Hematopoietic multipotent progenitor cell treated with erythropoietin and hydrocortisone succinate and interleukin-3 and kit ligand, for 15 days (in vitro differentiated cells): Measurements from ENCODE around the gene USP28.
"Not testable (repeated sequence)": the region's sequence is repeated elsewhere in the genome, so short reads cannot be mapped to it uniquely, and the experiment has no call there.

ENCODE experiments used
- DNase-seq: peaks from one replicate; pipeline ENCODE4 v3.0.0-alpha.2; 2015; ENCODE audit warnings: low spot score

USP28 gene

GRCh38 chr11:113835306-113835705 lies 40.1 kb downstream of the USP28 start:
- DNase-seq = no peak

GRCh38 chr11:113833151-113833550 lies 42.2 kb downstream of the USP28 start:
- no peak for DNase-seq

GRCh38 chr11:113831314-113831713 lies 44.1 kb downstream of the USP28 start:
- no peak for DNase-seq

- DNase-seq = no peak
Observed at GRCh38 chr11:113829751-113830150, 45.6 kb downstream of the USP28 start.

GRCh38 chr11:113828191-113828590 lies 47.2 kb downstream of the USP28 start:
- no peak for DNase-seq

GRCh38 chr11:113827477-113827876 lies 47.9 kb downstream of the USP28 start:
- DNase-seq = no peak

- DNase-seq = no peak
Observed at GRCh38 chr11:113818426-113818825, 56.9 kb downstream of the USP28 start.

- DNase-seq = no peak
Observed at GRCh38 chr11:113817626-113818025, 57.7 kb downstream of the USP28 start.

- no peak for DNase-seq
Observed at GRCh38 chr11:113817162-113817561, 58.2 kb downstream of the USP28 start.

- no peak for DNase-seq
Observed at GRCh38 chr11:113814181-113814580, 61.2 kb downstream of the USP28 start.

- DNase-seq = no peak
Observed at GRCh38 chr11:113808931-113809330, 66.4 kb downstream of the USP28 start.

GRCh38 chr11:113806406-113806805 lies 69.0 kb downstream of the USP28 start:
- DNase-seq = peak; percentile 17

- no peak for DNase-seq
Observed at GRCh38 chr11:113805640-113806039, 69.7 kb downstream of the USP28 start.

- DNase-seq = no peak
Observed at GRCh38 chr11:113802621-113803020, 72.8 kb downstream of the USP28 start.

GRCh38 chr11:113796663-113797259 lies 78.6 kb downstream of the USP28 start:
- DNase-seq = peak; percentile 55

GRCh38 chr11:113789675-113790320 lies 85.6 kb downstream of the USP28 start:
- no peak for DNase-seq

GRCh38 chr11:113789016-113789415 lies 86.4 kb downstream of the USP28 start:
- DNase-seq = not testable (repeated sequence)

- DNase-seq = no peak
Observed at GRCh38 chr11:113782134-113782533, 93.2 kb downstream of the USP28 start.

- no peak for DNase-seq
Observed at GRCh38 chr11:113781682-113782081, 93.7 kb downstream of the USP28 start.

- DNase-seq = no peak
Observed at GRCh38 chr11:113779496-113779895, 95.9 kb downstream of the USP28 start, which contains the start of gene CLDN25. TSS of gene CLDN25 (plus strand) at chr11:113779796. CDS start at chr11:113779796, 0 bp downstream.

GRCh38 chr11:113778111-113778910 lies 97.1 kb downstream of the USP28 start:
- DNase-seq = no peak

- no peak for DNase-seq
Observed at GRCh38 chr11:113774174-113774503, 101.2 kb downstream of the USP28 start.
